Measurements from ENCODE around the gene NFYC. TPM values are rescaled to one million over a fixed set of nuclear protein-coding genes. Genes with fewer than 3 reads are reported as not detected.

NFYC gene
- total RNA-seq, 1 experiment from 2014 or later, result 51.0 TPM

- H3K36me3 ChIP-seq (replicated peaks; ENCODE audit: control insufficient read depth, insufficient read depth, low read length), result no peaks in the 10 kb centered on the region
- H3K4me3 ChIP-seq (ENCODE audit: insufficient read depth, low read depth, low read length), result no peak overlapping the region
- H3K27me3 ChIP-seq (ENCODE audit: control insufficient read depth, insufficient read depth, low read length), result peaks cover 27% of the 10 kb centered on the region
- DNase-seq, result peak; percentile 89
Observed at GRCh38 chr1:40820251-40820797, 128.8 kb downstream of the NFYC start.

Other genes with a start within 250 kb of the NFYC start
- gene ZFP69B, start 241.2 kb upstream of the NFYC start, total RNA-seq (2014; rRNA removed; shearing (Covaris generic)), result 4.0 and 7.2 TPM in 2 replicates
- 4.8 and 9.2 TPM in 2 replicates for gene ZFP69, start 214.4 kb upstream of the NFYC start, total RNA-seq (2014; rRNA removed; shearing (Covaris generic))
- gene EXO5, start 182.9 kb upstream of the NFYC start, total RNA-seq (2014; rRNA removed; shearing (Covaris generic)), result 2.7 and 4.1 TPM in 2 replicates
- 9.2 and 16.0 TPM in 2 replicates for gene ZNF684, start 160.1 kb upstream of the NFYC start, total RNA-seq (2014; rRNA removed; shearing (Covaris generic))
- gene RIMS3, start 26.0 kb upstream of the NFYC start, total RNA-seq (2014; rRNA removed; shearing (Covaris generic)), result 20.0 and 20.7 TPM in 2 replicates
- gene KCNQ4, start 92.1 kb downstream of the NFYC start, total RNA-seq (2014; rRNA removed; shearing (Covaris generic)), result 1.5 and 2.7 TPM in 2 replicates
- 13.9 and 15.7 TPM in 2 replicates for gene CITED4, start 170.7 kb downstream of the NFYC start, total RNA-seq (2014; rRNA removed; shearing (Covaris generic))